Measurements from ENCODE around the gene TSEN2.

GRCh38 chr3:12472000-12472610, 12.2 kb upstream of the TSEN2 start:
- TF ChIP-seq CTCF (conservative IDR thresholded peaks at IDR 0.05; ENCODE audit: low read length) (no peak), EZH2phosphoT487 (IDR thresholded peaks at IDR 0.05; ENCODE audit: borderline replicate concordance, low read depth, low read length) (no peak)
